B cell (primary cell): Measurements from ENCODE around the gene CADPS. TPM values are rescaled to one million over a fixed set of nuclear protein-coding genes. Genes with fewer than 3 reads are reported as not detected.

ENCODE experiments used
- ATAC-seq: fragments of 200-7000 bp; cut with Tn5 transposase; one replicate; pipeline ENCODE4 v1.10.0; 2021; ENCODE audit warnings: low read depth, mild to moderate bottlenecking, moderate number of reproducible peaks, moderate library complexity
- CTCF ChIA-PET: fragments of 350-600 bp; sonication (Branson Sonifier 250); formaldehyde crosslinking; loops from one replicate; lab custom pipeline; 2021; ENCODE audit warnings: antibody characterized with exemption, inconsistent platforms; lab: Charles Lee
- POLR2A ChIA-PET: fragments of 350-600 bp; sonication (Branson Sonifier 250); formaldehyde crosslinking; loops from one replicate; lab custom pipeline; 2021; ENCODE audit warnings: antibody characterized with exemption; lab: Charles Lee
- DNase-seq: peaks from one replicate; pipeline ENCODE4 v3.0.0; 2013
- H2AFZ ChIP-seq: 2 replicates; pipeline ENCODE4 v1.6.1; 2012; ENCODE audit warnings: mild to moderate bottlenecking, low read depth, low read length; ENCODE audit not compliant: insufficient read depth, poor library complexity, severe bottlenecking
- H3K27ac ChIP-seq, 2 donors: 1 replicate in 1 of 2; 2 replicates in 1 of 2; pipeline ENCODE4 v1.5.1; 2012 to 2013; ENCODE audit warnings: low read length in 2 of 2, mild to moderate bottlenecking in 2 of 2, moderate library complexity in 1 of 2
- H3K27me3 ChIP-seq, 4 experiments: fragments of 200-600 bp in 1 of 4; sonication (generic) in 1 of 4; replicated peaks in 1 of 4; 1 replicate in 2 of 4; 2 replicates in 2 of 4; pipeline versions ENCODE4 v1.6.1 to v1.7.0; 2013 to 2016; ENCODE audit warnings: low read length in 3 of 4, mild to moderate bottlenecking in 2 of 4, mixed read lengths in 1 of 4, moderate library complexity in 1 of 4; ENCODE audit not compliant: insufficient read depth in 4 of 4, control insufficient read depth in 3 of 4; ENCODE audit errors: control extremely low read depth in 1 of 4
- H3K36me3 ChIP-seq, 2 experiments: replicated peaks in 1 of 2; 1 replicate in 1 of 2; 2 replicates in 1 of 2; pipeline versions ENCODE4 v1.6.1 to v1.7.1; 2013; ENCODE audit warnings: low read length in 1 of 2; ENCODE audit not compliant: insufficient read depth in 2 of 2, control insufficient read depth in 1 of 2; ENCODE audit errors: control extremely low read depth in 1 of 2, extremely low read depth in 1 of 2
- H3K4me1 ChIP-seq, 2 donors: fragments of 200-600 bp in 1 of 2; sonication (generic) in 1 of 2; 1 replicate in 1 of 2; 2 replicates in 1 of 2; pipeline versions ENCODE4 v1.5.1 to v1.6.1; 2013 to 2017; ENCODE audit warnings: low read length in 2 of 2; ENCODE audit not compliant: control insufficient read depth in 2 of 2, insufficient read depth in 2 of 2
- H3K4me2 ChIP-seq: replicated peaks from 2 replicates; pipeline ENCODE3; 2012; ENCODE audit warnings: mild to moderate bottlenecking, low read depth, low read length; ENCODE audit not compliant: poor library complexity, severe bottlenecking
- H3K4me3 ChIP-seq, 5 experiments: fragments of 200-600 bp in 1 of 5; sonication (generic) in 1 of 5; 1 replicate in 3 of 5; 2 replicates in 2 of 5; pipeline versions ENCODE4 v1.5.1 to v1.7.0; 2011 to 2016; ENCODE audit warnings: low read length in 4 of 5, mild to moderate bottlenecking in 4 of 5, low read depth in 2 of 5, control low read depth in 1 of 5, moderate library complexity in 1 of 5; ENCODE audit not compliant: insufficient read depth in 1 of 5; ENCODE audit errors: control extremely low read depth in 1 of 5, extremely low read depth in 1 of 5
- H3K79me2 ChIP-seq: fragments of 200-600 bp; sonication (generic); one replicate; pipeline ENCODE4 v1.6.0; 2016; ENCODE audit warnings: low read length; ENCODE audit not compliant: control insufficient read depth, insufficient read depth
- H3K9ac ChIP-seq: fragments of 200-600 bp; sonication (generic); 2 replicates; pipeline ENCODE4 v1.6.1; 2017; ENCODE audit warnings: mild to moderate bottlenecking, low read length, moderate library complexity
- H3K9me3 ChIP-seq, 3 donors: one replicate each; pipeline versions ENCODE4 v1.6.1 to v1.7.1; 2013; ENCODE audit warnings: low read length in 2 of 3; ENCODE audit not compliant: control insufficient read depth in 2 of 3, insufficient read depth in 1 of 3; ENCODE audit errors: control extremely low read depth in 1 of 3
- H4K20me1 ChIP-seq: 2 replicates; pipeline ENCODE4 v1.6.0; 2012; ENCODE audit warnings: mild to moderate bottlenecking, low read length; ENCODE audit not compliant: insufficient read depth, control insufficient read depth, poor library complexity, severe bottlenecking
- H3K27ac Mint-ChIP-seq: one replicate; pipeline ENCODE4 v1.8.0; 2021; ENCODE audit warnings: mixed read lengths
- H3K27me3 Mint-ChIP-seq: one replicate; pipeline ENCODE4 v1.8.0; 2021; ENCODE audit warnings: mixed read lengths
- H3K4me1 Mint-ChIP-seq: one replicate; pipeline ENCODE4 v1.8.0; 2021; ENCODE audit warnings: mixed read lengths
- H3K4me3 Mint-ChIP-seq: one replicate; pipeline ENCODE4 v1.8.0; 2021; ENCODE audit warnings: mixed read lengths
- H3K9me3 Mint-ChIP-seq: one replicate; pipeline ENCODE4 v1.8.0; 2022; ENCODE audit warnings: mixed read lengths; ENCODE audit not compliant: insufficient read depth
- CTCF ChIP-seq: fragments of 200-600 bp; IDR thresholded peaks from one replicate; pipeline ENCODE4 v1.8.0; 2022; ENCODE audit warnings: antibody characterized with exemption, mild to moderate bottlenecking
- EZH2 ChIP-seq: IDR thresholded peaks from 2 replicates; pipeline ENCODE4 v1.6.1; 2012; ENCODE audit warnings: borderline replicate concordance, low read depth, mild to moderate bottlenecking, moderate library complexity, low read length; ENCODE audit not compliant: insufficient read depth, poor library complexity, severe bottlenecking
- WGBS: methylation state at CpG from one replicate; pipeline ENCODE4 v1.1.5; 2013; ENCODE audit warnings: missing lambda C conversion rate; ENCODE audit not compliant: insufficient coverage; 5-methylcytosine and 5-hydroxymethylcytosine counted together
- intact Hi-C: fragments of 100-400 bp; cut with micrococcal nuclease; formaldehyde crosslinking; loops from one replicate; pipeline ENCODE4 v1.10.0; 2022
- polyA plus RNA-seq: library from polyadenylated mRNA; depleted of rRNA; stranded (reverse); fragments of >200 nt; gene quantifications from 2 replicates; pipeline ENCODE4 v1.2.3, GENCODE V29; 2012
- total RNA-seq, 2 donors: library from RNA; stranded (reverse); fragments of 120-200 nt in 1 of 2; gene quantifications; 1 replicate in 1 of 2; 2 replicates in 1 of 2; pipeline versions ENCODE4 v1.2.3 to v1.2.4, GENCODE V29; 2013 to 2022

CADPS gene
- total and polyA plus RNA-seq, 2 donors (not counting 1 experiment from before 2014, with no cell fraction given) = 0.16 to 0.22 TPM

GRCh38 chr3:62884096-62884870 lies 9.1 kb upstream of the CADPS start:
- intact Hi-C loops = no loop called here
- Histone ChIP-seq H3K9ac (no peak overlapping the region), H3K4me3 (no peak overlapping the region), H3K79me2 (no peaks in the 10 kb centered on the region), H3K27me3 (no peaks in the 10 kb centered on the region), H3K27ac (no peak overlapping the region), H2AFZ (no peak overlapping the region), H3K36me3 (no peaks in the 10 kb centered on the region), H4K20me1 (no peaks in the 10 kb centered on the region), H3K4me2 (no peak overlapping the region), H3K9me3 (peaks cover 0 to 3% (median 0%) of the 10 kb centered on the region in 3 donors), H3K4me1 (no peaks in the 10 kb centered on the region)
- no peak overlapping the region for H3K4me3 Mint-ChIP-seq
- TF ChIP-seq CTCF = no peak
- TF ChIP-seq EZH2 = no peak
- H3K27ac Mint-ChIP-seq = no peak overlapping the region
- ChIA-PET CTCF (no interaction called here), POLR2A (no interaction called here)
- H3K27me3 Mint-ChIP-seq = peaks cover 6% of the 10 kb centered on the region
- no peak for DNase-seq
- no peaks in the 10 kb centered on the region for H3K4me1 Mint-ChIP-seq
- no CpG with 5 or more reads among the region's 3 CpGs for WGBS
- ATAC-seq = no peak
- H3K9me3 Mint-ChIP-seq = peaks cover 2% of the 10 kb centered on the region

DNA sequence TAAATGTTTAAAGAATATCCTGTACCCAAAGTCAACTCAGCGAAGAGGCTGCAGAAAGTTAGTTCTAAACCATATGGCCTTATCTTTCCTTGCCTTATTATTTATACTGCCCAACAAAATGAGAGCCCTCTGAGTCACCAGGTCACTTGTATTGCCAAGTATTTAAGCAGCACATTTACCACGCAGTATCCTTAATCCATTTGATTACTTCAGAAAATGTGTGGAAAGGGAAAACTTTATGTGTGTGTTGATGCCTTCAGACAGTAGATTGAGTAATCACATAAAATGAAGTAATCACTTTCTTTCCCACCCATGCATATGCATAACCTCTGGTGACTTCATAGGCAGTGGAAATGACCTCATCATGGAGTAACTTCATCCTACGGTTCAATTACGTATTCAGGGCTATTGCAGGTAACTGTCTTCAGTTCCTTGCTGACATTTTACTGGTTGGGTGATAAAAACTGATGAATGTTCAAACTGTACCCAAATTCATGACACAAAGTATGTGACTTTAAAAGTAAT lies 7.5 kb upstream of the CADPS start:
- Mint-ChIP-seq H3K9me3 (peaks cover 2% of the 10 kb centered on the region), H3K27ac (no peak overlapping the region), H3K27me3 (peaks cover 9% of the 10 kb centered on the region), H3K4me1 (no peaks in the 10 kb centered on the region), H3K4me3 (no peak overlapping the region)
- POLR2A ChIA-PET = no interaction called here
- CTCF ChIA-PET = no interaction called here
- no CpG with 5 or more reads among the region's 4 CpGs for whole genome bisulfite sequencing
- intact Hi-C loops = no loop called here
- Histone ChIP-seq H3K4me3 (no peak overlapping the region), H3K9ac (no peak overlapping the region), H3K36me3 (no peaks in the 10 kb centered on the region), H4K20me1 (no peaks in the 10 kb centered on the region), H2AFZ (no peak overlapping the region), H3K79me2 (no peaks in the 10 kb centered on the region), H3K27ac (no peak overlapping the region), H3K4me1 (no peaks in the 10 kb centered on the region), H3K9me3 (peaks cover 0 to 3% (median 0%) of the 10 kb centered on the region in 3 donors), H3K4me2 (no peak overlapping the region), H3K27me3 (no peaks in the 10 kb centered on the region)
- no peak for ATAC-seq
- DNase-seq = no peak
- TF ChIP-seq EZH2 = no peak
- no peak for TF ChIP-seq CTCF
